VCaP (cell line): Measurements from ENCODE around the gene DOK3.

Source experiments
- H3K27ac ChIP-seq: fragments of 450-650 bp; 2 replicates; pipeline ENCODE4 v1.5.1; 2017
- CTCF ChIP-seq: fragments of 450-650 bp; conservative IDR thresholded peaks from 2 replicates; pipeline ENCODE4 v1.5.1; 2017; ENCODE audit warnings: mild to moderate bottlenecking, moderate library complexity

The DOK3 gene

GRCh38 chr5:177509381-177509951 is at the start of gene DOK3:
Gene DOK3 (minus strand): TSS chr5:177509826. CDS start chr5:177509540, 286 bp downstream.
- H3K27ac ChIP-seq, result no peak within 1 kb of the TSS
- TF ChIP-seq CTCF, result no peak

GRCh38 chr5:177557796-177558195 is 48.2 kb upstream of the DOK3 start:
- H3K27ac ChIP-seq, result no peak overlapping the region
- no peak for TF ChIP-seq CTCF

- H3K27ac ChIP-seq, result no peak overlapping the region
- TF ChIP-seq CTCF, result no peak
Observed at GRCh38 chr5:177557041-177557647, 47.5 kb upstream of the DOK3 start.

GRCh38 chr5:177555665-177556064 is 46.0 kb upstream of the DOK3 start:
- no peak for TF ChIP-seq CTCF
- no peak overlapping the region; the same call in 1 of the 2 replicates for H3K27ac ChIP-seq

GRCh38 chr5:177555228-177555627 is 45.6 kb upstream of the DOK3 start:
- peak overlapping the region; percentile 93 for H3K27ac ChIP-seq
- TF ChIP-seq CTCF, result no peak

- H3K27ac ChIP-seq, result peak within 1 kb of the TSS; percentile 93
- TF ChIP-seq CTCF, result peak; percentile 60
Observed at GRCh38 chr5:177554474-177555111, 45.0 kb upstream of the DOK3 start, which contains the start of gene FAM193B. Gene FAM193B (minus strand): TSS chr5:177554563. CDS start chr5:177554458, 105 bp downstream.

- H3K27ac ChIP-seq, result peak overlapping the region; percentile 93
- TF ChIP-seq CTCF, result no peak
Observed at GRCh38 chr5:177553671-177554429, 44.2 kb upstream of the DOK3 start.
